Astrocyte (in vitro differentiated cells and primary cell): ENCODE measurements around the gene TPST2. TPM values are rescaled to one million over a fixed set of nuclear protein-coding genes. Genes with fewer than 3 reads are reported as not detected.

ENCODE experiments used
- DNase-seq: peaks from one replicate; pipeline ENCODE4 v3.0.0-alpha.2; 2010; ENCODE audit warnings: low read depth
- FAIRE-seq: peaks from 2 replicates; lab custom pipeline; 2011; peaks lifted over from hg19 to GRCh38; lab: Jason Lieb, UNC
- H2AFZ ChIP-seq: 2 replicates; pipeline ENCODE4 v1.6.0; 2012; ENCODE audit warnings: low read depth, low read length, inconsistent platforms
- H3K27ac ChIP-seq: 2 replicates; pipeline ENCODE4 v1.5.1; 2011; ENCODE audit warnings: low read depth, low read length, inconsistent platforms
- H3K27me3 ChIP-seq: 2 replicates; pipeline ENCODE4 v1.6.0; 2011; ENCODE audit warnings: low read length, inconsistent platforms; ENCODE audit not compliant: insufficient read depth
- H3K36me3 ChIP-seq: 2 replicates; pipeline ENCODE4 v1.5.1; 2011; ENCODE audit warnings: low read length, inconsistent platforms; ENCODE audit not compliant: insufficient read depth
- H3K4me1 ChIP-seq: 2 replicates; pipeline ENCODE4 v1.5.1; 2011; ENCODE audit warnings: low read length, inconsistent platforms; ENCODE audit not compliant: insufficient read depth
- H3K4me2 ChIP-seq: 2 replicates; pipeline ENCODE4 v1.6.0; 2012; ENCODE audit warnings: low read length, inconsistent platforms
- H3K4me3 ChIP-seq: 2 replicates; pipeline ENCODE4 v1.5.1; 2011; ENCODE audit warnings: low read depth, mild to moderate bottlenecking, low read length, inconsistent platforms; ENCODE audit not compliant: insufficient read depth
- H3K79me2 ChIP-seq: 2 replicates; pipeline ENCODE4 v1.6.0; 2012; ENCODE audit warnings: mild to moderate bottlenecking, low read length, inconsistent platforms; ENCODE audit not compliant: insufficient read depth
- H3K9ac ChIP-seq: 2 replicates; pipeline ENCODE4 v1.6.0; 2012; ENCODE audit warnings: mild to moderate bottlenecking, low read length, inconsistent platforms
- H3K9me3 ChIP-seq: 2 replicates; pipeline ENCODE4 v1.5.1; 2012; ENCODE audit warnings: low read depth, mild to moderate bottlenecking, low read length, inconsistent platforms; ENCODE audit not compliant: insufficient read depth
- H4K20me1 ChIP-seq: 2 replicates; pipeline ENCODE4 v1.6.0; 2012; ENCODE audit warnings: low read length, inconsistent platforms; ENCODE audit not compliant: insufficient read depth
- H3K27ac Mint-ChIP-seq: one replicate; pipeline ENCODE4 v1.8.0; 2021; ENCODE audit warnings: mild to moderate bottlenecking, mixed read lengths; ENCODE audit not compliant: unreplicated experiment
- H3K27me3 Mint-ChIP-seq: one replicate; pipeline ENCODE4 v1.8.0; 2021; ENCODE audit warnings: low read depth, mixed read lengths; ENCODE audit not compliant: unreplicated experiment
- H3K36me3 Mint-ChIP-seq: one replicate; pipeline ENCODE4 v1.8.0; 2021; ENCODE audit warnings: low read depth, mixed read lengths; ENCODE audit not compliant: unreplicated experiment
- H3K4me1 Mint-ChIP-seq: one replicate; pipeline ENCODE4 v1.8.0; 2021; ENCODE audit warnings: low read depth, mixed read lengths; ENCODE audit not compliant: unreplicated experiment
- H3K4me3 Mint-ChIP-seq: one replicate; pipeline ENCODE4 v1.8.0; 2021; ENCODE audit warnings: mild to moderate bottlenecking, moderate library complexity, mixed read lengths; ENCODE audit not compliant: unreplicated experiment
- H3K9me3 Mint-ChIP-seq: one replicate; pipeline ENCODE4 v1.8.0; 2021; ENCODE audit warnings: mild to moderate bottlenecking, mixed read lengths; ENCODE audit not compliant: unreplicated experiment
- CTCF ChIP-seq: IDR thresholded peaks from 2 replicates; pipeline ENCODE4 v1.5.1; 2011; ENCODE audit warnings: low read depth, mild to moderate bottlenecking, inconsistent platforms, low read length, moderate library complexity; ENCODE audit not compliant: insufficient read depth
- EZH2 ChIP-seq: IDR thresholded peaks from 2 replicates; pipeline ENCODE4 v1.6.1; 2012; ENCODE audit warnings: mild to moderate bottlenecking, low read length, inconsistent platforms; ENCODE audit not compliant: insufficient read depth
- total RNA-seq: library from RNA; stranded (reverse); gene quantifications from 2 replicates; pipeline ENCODE4 v1.2.1, GENCODE V29; 2021

TPST2 gene
- total RNA-seq, 1 donor from 2014 or later: 55.7 TPM

DNA sequence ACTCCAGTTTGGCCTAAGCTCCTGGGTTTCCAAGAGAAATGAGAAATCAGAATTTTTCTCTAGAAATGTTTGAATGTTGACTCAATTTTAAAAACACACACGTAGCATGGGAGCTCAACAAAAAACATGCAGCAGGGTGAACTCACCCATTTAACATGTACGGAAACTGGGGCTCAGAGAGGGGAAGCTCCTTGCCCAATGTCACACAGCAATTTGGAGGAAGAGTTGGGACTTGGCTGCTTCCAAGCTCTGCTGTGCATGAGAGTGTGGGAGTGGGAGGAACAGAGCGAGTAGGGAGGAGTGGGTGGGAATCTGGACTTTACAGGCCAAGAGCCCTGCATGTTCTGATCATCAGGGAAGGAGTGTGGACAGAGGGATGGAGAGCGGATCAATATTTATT lies 5.9 kb downstream of the TPST2 start:
- peaks cover 18% of the 10 kb centered on the region for H3K4me1 ChIP-seq
- no peak overlapping the region for H3K27ac Mint-ChIP-seq
- DNase-seq (no peak), FAIRE-seq (no peak)
- peaks cover 10% of the 10 kb centered on the region for H3K36me3 Mint-ChIP-seq
- no peaks in the 10 kb centered on the region for H3K27me3 Mint-ChIP-seq
- no peaks in the 10 kb centered on the region for H3K36me3 ChIP-seq
- peaks cover 25% of the 10 kb centered on the region for H3K4me1 Mint-ChIP-seq
- no peak overlapping the region for H3K4me2 ChIP-seq
- no peaks in the 10 kb centered on the region for H3K27me3 ChIP-seq
- peaks cover 2% of the 10 kb centered on the region for H3K9me3 Mint-ChIP-seq
- H3K4me3 Mint-ChIP-seq: no peak overlapping the region
- H3K9me3 ChIP-seq: no peaks in the 10 kb centered on the region
- H3K79me2 ChIP-seq: peaks cover 80% of the 10 kb centered on the region
- no peak overlapping the region for H3K27ac ChIP-seq
- no peak overlapping the region for H3K4me3 ChIP-seq
- H3K9ac ChIP-seq: no peak overlapping the region
- H4K20me1 ChIP-seq: peaks cover 78% of the 10 kb centered on the region
- TF ChIP-seq EZH2 (no peak), CTCF (no peak)
- no peak overlapping the region for H2AFZ ChIP-seq

GRCh38 chr22:26581633-26582168 lies 8.2 kb downstream of the TPST2 start:
- no peaks in the 10 kb centered on the region for H3K36me3 ChIP-seq
- H3K9ac ChIP-seq: no peak overlapping the region
- Mint-ChIP-seq H3K4me3 (no peak overlapping the region), H3K27me3 (no peaks in the 10 kb centered on the region), H3K27ac (no peak overlapping the region), H3K9me3 (no peaks in the 10 kb centered on the region), H3K4me1 (peaks cover 19% of the 10 kb centered on the region), H3K36me3 (peaks cover 12% of the 10 kb centered on the region)
- H3K4me1 ChIP-seq: peaks cover 13% of the 10 kb centered on the region
- no peaks in the 10 kb centered on the region for H3K27me3 ChIP-seq
- no peak overlapping the region for H2AFZ ChIP-seq
- H3K79me2 ChIP-seq: peaks cover 76% of the 10 kb centered on the region
- no peak overlapping the region for H3K4me2 ChIP-seq
- H3K9me3 ChIP-seq: no peaks in the 10 kb centered on the region
- FAIRE-seq: no peak
- DNase-seq: no peak
- TF ChIP-seq EZH2 (no peak), CTCF (no peak)
- no peak overlapping the region for H3K4me3 ChIP-seq
- no peak overlapping the region for H3K27ac ChIP-seq
- H4K20me1 ChIP-seq: peaks cover 75% of the 10 kb centered on the region

GRCh38 chr22:26581026-26581425 lies 8.9 kb downstream of the TPST2 start:
- no peak for FAIRE-seq
- no peak overlapping the region for H3K4me3 ChIP-seq
- H4K20me1 ChIP-seq: peaks cover 74% of the 10 kb centered on the region
- H3K27me3 Mint-ChIP-seq: no peaks in the 10 kb centered on the region
- peaks cover 11% of the 10 kb centered on the region for H3K4me1 ChIP-seq
- no peaks in the 10 kb centered on the region for H3K9me3 ChIP-seq
- TF ChIP-seq EZH2 (no peak), CTCF (no peak)
- no peak overlapping the region for H3K27ac Mint-ChIP-seq
- H3K36me3 ChIP-seq: no peaks in the 10 kb centered on the region
- no peaks in the 10 kb centered on the region for H3K9me3 Mint-ChIP-seq
- H3K4me3 Mint-ChIP-seq: no peak overlapping the region
- no peak overlapping the region for H3K9ac ChIP-seq
- no peak overlapping the region for H2AFZ ChIP-seq
- no peaks in the 10 kb centered on the region for H3K27me3 ChIP-seq
- H3K36me3 Mint-ChIP-seq: peaks cover 12% of the 10 kb centered on the region
- DNase-seq: no peak
- no peak overlapping the region for H3K27ac ChIP-seq
- H3K4me2 ChIP-seq: no peak overlapping the region
- H3K4me1 Mint-ChIP-seq: peaks cover 24% of the 10 kb centered on the region
- H3K79me2 ChIP-seq: peaks cover 75% of the 10 kb centered on the region
